Liver (tissue), 9 donors: ENCODE data around the gene UQCR11. TPM values are rescaled to one million over a fixed set of nuclear protein-coding genes. Genes with fewer than 3 reads are reported as not detected.

ENCODE experiments used
- DNase-seq: peaks from one replicate; pipeline ENCODE4 v3.0.0-alpha.2; 2017; ENCODE audit warnings: low spot score
- H3K27ac ChIP-seq, 2 donors: one replicate each; pipeline ENCODE4 v1.7.0; 2013; ENCODE audit warnings: inconsistent platforms in 2 of 2, low read length in 2 of 2, control low read depth in 1 of 2, low read depth in 1 of 2, mild to moderate bottlenecking in 1 of 2
- H3K27me3 ChIP-seq, 4 donors: one replicate each; pipeline versions ENCODE4 v1.6.1 to v1.7.0; 2013; ENCODE audit warnings: low read length in 3 of 4, inconsistent platforms in 1 of 4, mild to moderate bottlenecking in 1 of 4, moderate library complexity in 1 of 4; ENCODE audit not compliant: control insufficient read depth in 4 of 4, insufficient read depth in 4 of 4
- H3K36me3 ChIP-seq, 4 donors: one replicate each; pipeline versions ENCODE4 v1.6.1 to v1.7.0; 2013; ENCODE audit warnings: low read length in 3 of 4, mild to moderate bottlenecking in 3 of 4, low read depth in 1 of 4, moderate library complexity in 1 of 4; ENCODE audit not compliant: control insufficient read depth in 4 of 4, insufficient read depth in 3 of 4
- H3K4me1 ChIP-seq, 4 donors: one replicate each; pipeline versions ENCODE4 v1.6.1 to v1.7.0; 2013; ENCODE audit warnings: low read length in 3 of 4, mild to moderate bottlenecking in 3 of 4, moderate library complexity in 1 of 4; ENCODE audit not compliant: control insufficient read depth in 4 of 4, insufficient read depth in 4 of 4
- H3K4me3 ChIP-seq, 3 donors: one replicate each; pipeline versions ENCODE4 v1.6.1 to v1.7.0; 2013; ENCODE audit warnings: low read length in 3 of 3, control low read depth in 1 of 3, low read depth in 1 of 3, mild to moderate bottlenecking in 1 of 3
- H3K9ac ChIP-seq, 2 donors: one replicate each; pipeline ENCODE4 v1.7.0; 2013; ENCODE audit warnings: low read length in 2 of 2, mild to moderate bottlenecking in 2 of 2, moderate library complexity in 2 of 2, control low read depth in 1 of 2, low read depth in 1 of 2
- H3K9me3 ChIP-seq, 4 donors: one replicate each; pipeline versions ENCODE4 v1.6.1 to v1.7.0; 2013; ENCODE audit warnings: low read length in 3 of 4; ENCODE audit not compliant: control insufficient read depth in 4 of 4
- CTCF ChIP-seq: fragments of 150-350 bp; IDR thresholded peaks from 2 replicates; pipeline ENCODE4 v1.5.1; 2017; ENCODE audit warnings: improper control_type of control experiment, low read depth, low read length; ENCODE audit not compliant: missing input control
- EGR1 ChIP-seq, 2 donors: IDR thresholded peaks; 2 replicates each; pipeline ENCODE4 v1.6.1; 2016 to 2018; ENCODE audit warnings: antibody characterized with exemption in 2 of 2, low read depth in 2 of 2
- FOXA1 ChIP-seq: IDR thresholded peaks from 2 replicates; pipeline ENCODE4 v1.6.1; 2016; ENCODE audit warnings: antibody characterized with exemption
- FOXA2 ChIP-seq: IDR thresholded peaks from 2 replicates; pipeline ENCODE4 v1.6.1; 2016; ENCODE audit warnings: antibody characterized with exemption
- GABPA ChIP-seq, 2 donors: IDR thresholded peaks in 1 of 2; conservative IDR thresholded peaks in 1 of 2; 2 replicates each; pipeline ENCODE4 v1.6.1; 2016; ENCODE audit warnings: antibody characterized with exemption in 2 of 2, mild to moderate bottlenecking in 1 of 2, moderate library complexity in 1 of 2
- HNF4A ChIP-seq, 2 donors: conservative IDR thresholded peaks; 2 replicates each; pipeline ENCODE4 v1.6.1; 2016; ENCODE audit warnings: antibody characterized with exemption in 2 of 2, mild to moderate bottlenecking in 2 of 2
- HNF4G ChIP-seq: IDR thresholded peaks from 2 replicates; pipeline ENCODE4 v1.6.1; 2016; ENCODE audit warnings: antibody characterized with exemption
- JUND ChIP-seq, 2 donors: IDR thresholded peaks; 2 replicates each; pipeline ENCODE4 v1.6.1; 2016; ENCODE audit warnings: antibody characterized with exemption in 2 of 2
- MAX ChIP-seq: IDR thresholded peaks from 2 replicates; pipeline ENCODE4 v1.6.1; 2016; ENCODE audit warnings: antibody characterized with exemption
- NR2F2 ChIP-seq: IDR thresholded peaks from 2 replicates; pipeline ENCODE4 v1.6.1; 2016; ENCODE audit warnings: antibody characterized with exemption
- RAD21 ChIP-seq, 2 donors: IDR thresholded peaks; 2 replicates each; pipeline ENCODE4 v1.6.1; 2016; ENCODE audit warnings: antibody characterized with exemption in 2 of 2, mild to moderate bottlenecking in 2 of 2
- RXRA ChIP-seq, 2 donors: IDR thresholded peaks; 2 replicates each; pipeline ENCODE4 v1.6.1; 2017 to 2018; ENCODE audit warnings: antibody characterized with exemption in 2 of 2, mild to moderate bottlenecking in 1 of 2
- SP1 ChIP-seq: IDR thresholded peaks from 2 replicates; pipeline ENCODE4 v1.6.1; 2018; ENCODE audit warnings: antibody characterized with exemption, mild to moderate bottlenecking
- TAF1 ChIP-seq: conservative IDR thresholded peaks from 2 replicates; pipeline ENCODE4 v1.6.1; 2016; ENCODE audit warnings: antibody characterized with exemption, mild to moderate bottlenecking
- YY1 ChIP-seq: IDR thresholded peaks from 2 replicates; pipeline ENCODE4 v1.6.1; 2016; ENCODE audit warnings: antibody characterized with exemption, mild to moderate bottlenecking
- ZBTB33 ChIP-seq: IDR thresholded peaks from 2 replicates; pipeline ENCODE4 v1.6.1; 2016; ENCODE audit warnings: antibody characterized with exemption
- whole genome bisulfite sequencing: extraction: QIAGEN DNeasy Blood & Tissue Kit; methylation state at CpG from one replicate; pipeline ENCODE4 v1.1.7; 2013; 5-methylcytosine and 5-hydroxymethylcytosine counted together
- polyA plus RNA-seq, 2 donors: library from polyadenylated mRNA; stranded (reverse) in 1 of 2; unstranded in 1 of 2; fragments of 200-250 nt in 1 of 2; fragments of >200 nt in 1 of 2; fragmentation: Nextera tagmentation in 1 of 2; extraction: Ambion mirVana in 1 of 2; gene quantifications; one replicate each; pipeline versions ENCODE4 v1.2.1 to v1.2.3, GENCODE V29; 2013 to 2015
- total RNA-seq, 2 donors: library from RNA; depleted of rRNA; stranded (reverse); fragments of >200 nt; gene quantifications; one replicate each; pipeline ENCODE4 v1.2.3, GENCODE V29; 2014
- TF ChIP-seq, protein P1 (sequence below): IDR thresholded peaks from 2 replicates; pipeline ENCODE4 v1.6.1; 2016; ENCODE audit warnings: antibody characterized with exemption, mild to moderate bottlenecking
- TF ChIP-seq, protein P2 (sequence below): IDR thresholded peaks from 2 replicates; pipeline ENCODE4 v1.6.1; 2016; ENCODE audit warnings: antibody characterized with exemption
- donor health status: healthy.
- donor health status: healthy.
- donor health status: healthy.
- donor health status: healthy.
- donor health status: healthy.

UQCR11 gene
- total and polyA plus RNA-seq, 4 donors = 23.8 to 862 (median 82.3) TPM

DNA sequence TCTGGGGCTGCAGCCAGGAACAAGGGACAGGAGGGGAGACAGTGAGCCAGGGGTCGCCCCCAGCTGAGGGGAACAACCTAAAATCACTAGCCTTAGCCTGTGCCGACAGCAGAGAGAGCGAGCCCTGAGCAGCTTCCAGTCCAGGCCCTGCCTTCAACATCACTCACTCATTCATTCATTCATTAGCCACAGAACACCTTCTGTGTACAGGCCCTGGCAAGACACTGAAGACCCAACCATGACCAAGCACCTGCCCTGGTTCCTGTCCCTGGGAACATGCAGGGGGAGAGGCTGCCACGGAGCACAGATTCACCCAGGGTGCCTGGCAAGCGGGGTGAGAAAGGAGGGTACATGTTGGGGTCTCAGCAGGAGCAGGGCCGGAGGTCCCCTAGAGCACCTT, 42.0 kb downstream of the UQCR11 start:
- Histone ChIP-seq H3K4me1 (peaks cover 0 to 9% (median 4%) of the 10 kb centered on the region in 4 donors), H3K9ac (no peak overlapping the region), H3K27me3 (no peaks in the 10 kb centered on the region), H3K27ac (no peak overlapping the region), H3K9me3 (no peaks in the 10 kb centered on the region), H3K4me3 (no peak overlapping the region), H3K36me3 (no peaks in the 10 kb centered on the region)
- no peak for DNase-seq
- TF ChIP-seq FOXA1 (no peak), TAF1 (no peak), MAX (no peak), HNF4G (no peak), SP1 (no peak), NR2F2 (no peak)
- TF ChIP-seq, protein P1, sequence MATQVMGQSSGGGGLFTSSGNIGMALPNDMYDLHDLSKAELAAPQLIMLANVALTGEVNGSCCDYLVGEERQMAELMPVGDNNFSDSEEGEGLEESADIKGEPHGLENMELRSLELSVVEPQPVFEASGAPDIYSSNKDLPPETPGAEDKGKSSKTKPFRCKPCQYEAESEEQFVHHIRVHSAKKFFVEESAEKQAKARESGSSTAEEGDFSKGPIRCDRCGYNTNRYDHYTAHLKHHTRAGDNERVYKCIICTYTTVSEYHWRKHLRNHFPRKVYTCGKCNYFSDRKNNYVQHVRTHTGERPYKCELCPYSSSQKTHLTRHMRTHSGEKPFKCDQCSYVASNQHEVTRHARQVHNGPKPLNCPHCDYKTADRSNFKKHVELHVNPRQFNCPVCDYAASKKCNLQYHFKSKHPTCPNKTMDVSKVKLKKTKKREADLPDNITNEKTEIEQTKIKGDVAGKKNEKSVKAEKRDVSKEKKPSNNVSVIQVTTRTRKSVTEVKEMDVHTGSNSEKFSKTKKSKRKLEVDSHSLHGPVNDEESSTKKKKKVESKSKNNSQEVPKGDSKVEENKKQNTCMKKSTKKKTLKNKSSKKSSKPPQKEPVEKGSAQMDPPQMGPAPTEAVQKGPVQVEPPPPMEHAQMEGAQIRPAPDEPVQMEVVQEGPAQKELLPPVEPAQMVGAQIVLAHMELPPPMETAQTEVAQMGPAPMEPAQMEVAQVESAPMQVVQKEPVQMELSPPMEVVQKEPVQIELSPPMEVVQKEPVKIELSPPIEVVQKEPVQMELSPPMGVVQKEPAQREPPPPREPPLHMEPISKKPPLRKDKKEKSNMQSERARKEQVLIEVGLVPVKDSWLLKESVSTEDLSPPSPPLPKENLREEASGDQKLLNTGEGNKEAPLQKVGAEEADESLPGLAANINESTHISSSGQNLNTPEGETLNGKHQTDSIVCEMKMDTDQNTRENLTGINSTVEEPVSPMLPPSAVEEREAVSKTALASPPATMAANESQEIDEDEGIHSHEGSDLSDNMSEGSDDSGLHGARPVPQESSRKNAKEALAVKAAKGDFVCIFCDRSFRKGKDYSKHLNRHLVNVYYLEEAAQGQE = no peak
- 93% methylated on average over 6 of the region's 6 CpGs for WGBS

DNA sequence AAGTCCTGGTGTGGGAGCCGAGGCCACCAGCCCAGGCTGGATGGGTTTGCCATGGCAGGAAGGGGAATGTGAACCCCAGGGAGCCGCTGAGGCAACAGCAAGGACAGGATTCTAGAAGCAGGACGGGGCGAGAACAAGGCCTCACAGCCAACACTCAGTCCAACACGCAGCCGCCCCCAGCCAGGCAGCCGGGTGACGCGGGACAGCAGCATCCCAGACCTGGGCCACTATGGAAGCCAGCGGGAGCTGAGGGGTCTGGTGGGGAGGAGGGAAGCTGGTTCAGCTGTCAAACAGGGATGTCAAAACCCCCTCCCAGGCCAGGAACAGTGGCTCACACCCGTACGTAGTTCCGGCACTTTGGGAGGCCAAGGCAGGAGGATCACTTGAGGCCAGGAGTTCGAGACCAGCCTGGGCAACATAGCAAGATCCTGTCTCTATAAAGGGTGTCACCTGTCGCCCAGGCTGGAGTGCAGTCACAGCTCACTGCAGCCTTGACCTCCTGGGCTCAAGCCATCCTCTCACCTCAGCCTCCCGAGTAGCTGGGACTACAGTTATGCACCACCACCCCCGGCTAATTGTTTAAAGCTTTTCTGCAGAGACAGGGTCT, 43.9 kb downstream of the UQCR11 start:
- DNase-seq = no peak
- no peaks in the 10 kb centered on the region for H3K36me3 ChIP-seq
- no peaks in the 10 kb centered on the region for H3K27me3 ChIP-seq
- no peak overlapping the region for H3K9ac ChIP-seq
- no peak overlapping the region for H3K4me3 ChIP-seq
- WGBS = 95% methylated on average over 17 of the region's 17 CpGs
- peaks cover 0 to under 1% (median 0%) of the 10 kb centered on the region in 4 donors for H3K4me1 ChIP-seq
- H3K27ac ChIP-seq = no peak overlapping the region
- H3K9me3 ChIP-seq = no peaks in the 10 kb centered on the region
- no peak for TF ChIP-seq RXRA (IDR thresholded peaks at IDR 0.05)
- TF ChIP-seq NR2F2 = no peak
- TF ChIP-seq HNF4A (conservative IDR thresholded peaks at IDR 0.05) = no peak
- TF ChIP-seq MAX = no peak
- TF ChIP-seq, protein P2, sequence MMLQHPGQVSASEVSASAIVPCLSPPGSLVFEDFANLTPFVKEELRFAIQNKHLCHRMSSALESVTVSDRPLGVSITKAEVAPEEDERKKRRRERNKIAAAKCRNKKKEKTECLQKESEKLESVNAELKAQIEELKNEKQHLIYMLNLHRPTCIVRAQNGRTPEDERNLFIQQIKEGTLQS = no peak
- TF ChIP-seq CTCF = no peak
- no peak for TF ChIP-seq YY1
- TF ChIP-seq HNF4G = no peak
- TF ChIP-seq FOXA1 = no peak
- TF ChIP-seq FOXA2 = no peak
- no peak for TF ChIP-seq RAD21 (IDR thresholded peaks at IDR 0.05)
- TF ChIP-seq EGR1 (IDR thresholded peaks at IDR 0.05; ENCODE audit: low read depth in 2 of 2) = no peak
- no peak for TF ChIP-seq GABPA (IDR thresholded peaks at IDR 0.05 in 1 of 2, conservative IDR thresholded peaks at IDR 0.05 in 1 of 2)
- TF ChIP-seq JUND (IDR thresholded peaks at IDR 0.05) = no peak
- TF ChIP-seq, protein P1 = no peak
- no peak for TF ChIP-seq SP1
- no peak for TF ChIP-seq ZBTB33
- TF ChIP-seq TAF1 = no peak
